ENCODE results near the gene AP5S1. TPM values are rescaled to one million over a fixed set of nuclear protein-coding genes. Genes with fewer than 3 reads are reported as not detected.

The AP5S1 gene
- total and polyA plus RNA-seq, 2 of the 13 experiments (the other 11 are each of a cell fraction or from before 2014, with no cell fraction given): 7.9 to 23.2 TPM

- TF ChIP-seq NFIB (CRISPR knock-in tag; IDR thresholded peaks at IDR 0.05; ENCODE audit: borderline replicate concordance): no peak
- no peak for TF ChIP-seq ZNF337 (CRISPR knock-in tag; IDR thresholded peaks at IDR 0.05; ENCODE audit: borderline replicate concordance, low read depth)
- no peak for TF ChIP-seq GZF1 (CRISPR knock-in tag; IDR thresholded peaks at IDR 0.05)
- TF ChIP-seq ZFP1 (CRISPR knock-in tag; IDR thresholded peaks at IDR 0.05): no peak
- no peak for TF ChIP-seq ZNF569 (CRISPR knock-in tag; IDR thresholded peaks at IDR 0.05; ENCODE audit: borderline replicate concordance)
- peak; percentile 46; the same call in 1 of the 2 replicates for TF ChIP-seq PHF8 (CRISPR knock-in tag; IDR thresholded peaks at IDR 0.05)
- no peak for TF ChIP-seq SRSF4 (IDR thresholded peaks at IDR 0.05; ENCODE audit: low read depth, low read length, poor library complexity, severe bottlenecking)
- peak; percentile 67; the same call in 1 of the 2 replicates for TF ChIP-seq AHR (CRISPR knock-in tag; IDR thresholded peaks at IDR 0.05)
- TF ChIP-seq TP53 (CRISPR knock-in tag; conservative IDR thresholded peaks at IDR 0.05): 0 out of 2 replicates have a peak, but pooled peaks have one; percentile 44
- TF ChIP-seq ZNF574 (CRISPR knock-in tag; IDR thresholded peaks at IDR 0.05): no peak
- peak; percentile 69; the same call in 1 of the 2 replicates for TF ChIP-seq ZBTB7B (CRISPR knock-in tag; IDR thresholded peaks at IDR 0.05)
- no peak for TF ChIP-seq SOX13 (IDR thresholded peaks at IDR 0.05)
- no peak for TF ChIP-seq SOX13 (CRISPR knock-in tag; conservative IDR thresholded peaks at IDR 0.05 in 1 of 2, IDR thresholded peaks at IDR 0.05 in 1 of 2)
- TF ChIP-seq ZNF33B (CRISPR knock-in tag; IDR thresholded peaks at IDR 0.05): 0 out of 2 replicates have a peak, but pooled peaks have one; percentile 26
- TF ChIP-seq HNRNPK (IDR thresholded peaks at IDR 0.05; ENCODE audit: low read depth, low read length, poor library complexity, severe bottlenecking): peak; percentile 45
- TF ChIP-seq ZNF761 (CRISPR knock-in tag; conservative IDR thresholded peaks at IDR 0.05): 0 out of 2 replicates have a peak, but pooled peaks have one; percentile 51
- 0 out of 2 replicates have a peak, but pooled peaks have one; percentile 30 for TF ChIP-seq ZNF607 (CRISPR knock-in tag; IDR thresholded peaks at IDR 0.05; ENCODE audit: borderline replicate concordance)
- TF ChIP-seq MAF1 (CRISPR knock-in tag; IDR thresholded peaks at IDR 0.05; ENCODE audit: borderline replicate concordance): no peak
- peak; percentile 92 for TF ChIP-seq HNRNPLL (IDR thresholded peaks at IDR 0.05; ENCODE audit: low read depth, low read length, poor library complexity, severe bottlenecking)
- TF ChIP-seq ZNF883 (CRISPR knock-in tag; IDR thresholded peaks at IDR 0.05; ENCODE audit: not compliant biosample characterization): peak; percentile 37
- TF ChIP-seq ZNF451 (CRISPR knock-in tag; IDR thresholded peaks at IDR 0.05): no peak
- TF ChIP-seq CENPT (CRISPR knock-in tag; IDR thresholded peaks at IDR 0.05; ENCODE audit: low read depth): peak; percentile 75; the same call in 1 of the 2 replicates
- TF ChIP-seq ZFY (CRISPR knock-in tag; IDR thresholded peaks at IDR 0.05): peak; percentile 45; the same call in 1 of the 2 replicates
- TF ChIP-seq MTERF4 (CRISPR knock-in tag; IDR thresholded peaks at IDR 0.05): 0 out of 2 replicates have a peak, but pooled peaks have one; percentile 53
- TF ChIP-seq FOXA3 (CRISPR knock-in tag; IDR thresholded peaks at IDR 0.05): peak; percentile 15; the same call in 1 of the 2 replicates
- 0 out of 2 replicates have a peak, but pooled peaks have one; percentile 80 for TF ChIP-seq ZNF720 (CRISPR knock-in tag; IDR thresholded peaks at IDR 0.05)
- peak; percentile 63; the same call in 1 of the 2 replicates for TF ChIP-seq ZNF768 (CRISPR knock-in tag; IDR thresholded peaks at IDR 0.05)
Measured at GRCh38 chr20:3777716-3778629, 42.4 kb upstream of the AP5S1 start (continued).

All from HepG2 (cell line).